ENCODE results near the gene KIF1B. TPM values are rescaled to one million over a fixed set of nuclear protein-coding genes. Genes with fewer than 3 reads are reported as not detected.

Gene KIF1B
- total and polyA plus RNA-seq, 9 donors, result 11.5 to 44.2 (median 37.2) TPM

GRCh38 chr1:10339815-10340214, 129.4 kb downstream of the KIF1B start:
- Histone ChIP-seq H3K27me3 (no peaks in the 10 kb centered on the region), H3K4me3 (no peak overlapping the region), H3K9me3 (no peaks in the 10 kb centered on the region), H3K27ac (no peak overlapping the region), H3K36me3 (no peaks in the 10 kb centered on the region), H3K4me1 (ENCODE audit: insufficient read depth) (no peaks in the 10 kb centered on the region)
- TF ChIP-seq CTCF (IDR thresholded peaks at IDR 0.05) (no peak), EP300 (IDR thresholded peaks at IDR 0.05) (no peak), POLR2A (IDR thresholded peaks at IDR 0.05) (no peak)
- intact Hi-C loops (cut with DNase I), result loop anchor here in 1 of 4 donors (10.0 kb wide), 1 partner anchor 465 kb away; no protein-coding TSS in a partner anchor
- WGBS, 3 donors, result 45 to 56% (median 56%) methylated on average over 5 of the region's 5 CpGs
- DNase-seq, result no peak

GRCh38 chr1:10340930-10341590, 130.7 kb downstream of the KIF1B start:
- Histone ChIP-seq H3K4me3 (no peak overlapping the region), H3K4me1 (ENCODE audit: insufficient read depth) (no peaks in the 10 kb centered on the region), H3K36me3 (no peaks in the 10 kb centered on the region), H3K9me3 (no peaks in the 10 kb centered on the region), H3K27ac (no peak overlapping the region), H3K27me3 (no peaks in the 10 kb centered on the region)
- intact Hi-C loops (cut with DNase I), result no loop called here
- no peak for DNase-seq
- TF ChIP-seq POLR2A (IDR thresholded peaks at IDR 0.05) (no peak), EP300 (IDR thresholded peaks at IDR 0.05) (no peak), CTCF (IDR thresholded peaks at IDR 0.05) (no peak)
- 67 to 68% (median 67%) methylated on average over 2 of the region's 2 CpGs for WGBS, 3 donors

- Histone ChIP-seq H3K36me3 (no peaks in the 10 kb centered on the region), H3K4me3 (no peak overlapping the region), H3K27me3 (no peaks in the 10 kb centered on the region), H3K27ac (no peak overlapping the region), H3K9me3 (no peaks in the 10 kb centered on the region), H3K4me1 (ENCODE audit: insufficient read depth) (no peaks in the 10 kb centered on the region)
- intact Hi-C loops (cut with DNase I), result no loop called here
- DNase-seq, result no peak
- TF ChIP-seq EP300 (IDR thresholded peaks at IDR 0.05) (no peak), POLR2A (IDR thresholded peaks at IDR 0.05) (no peak), CTCF (IDR thresholded peaks at IDR 0.05) (no peak)
Measured at GRCh38 chr1:10347109-10347508, 136.7 kb downstream of the KIF1B start.

- no peak for DNase-seq
- H3K36me3 ChIP-seq, result no peaks in the 10 kb centered on the region
- no peaks in the 10 kb centered on the region for H3K27me3 ChIP-seq
- no peak for TF ChIP-seq POLR2A (IDR thresholded peaks at IDR 0.05)
- no peak for TF ChIP-seq EP300 (IDR thresholded peaks at IDR 0.05)
- TF ChIP-seq CTCF (IDR thresholded peaks at IDR 0.05), result no peak
- H3K4me3 ChIP-seq, result no peak overlapping the region
- 17 to 27% (median 22%) methylated on average over 4 of the region's 4 CpGs for WGBS, 3 donors
- peak overlapping the region in 1 of 2 donors; percentile 11 for H3K27ac ChIP-seq
- no peaks in the 10 kb centered on the region for H3K9me3 ChIP-seq
- H3K4me1 ChIP-seq (ENCODE audit: insufficient read depth), result no peaks in the 10 kb centered on the region
- intact Hi-C loops (cut with DNase I), result no loop called here
Measured at GRCh38 chr1:10353282-10353681, 142.9 kb downstream of the KIF1B start.
